Muscle layer of colon (tissue), 2 donors: ENCODE results near the gene QKI.

Source experiments
- H3K27ac ChIP-seq: one replicate; pipeline ENCODE4 v1.7.0; 2013; ENCODE audit warnings: low read depth, mild to moderate bottlenecking, low read length, moderate library complexity
- H3K27me3 ChIP-seq, 2 donors: one replicate each; pipeline ENCODE4 v1.7.0; 2013; ENCODE audit warnings: low read length in 2 of 2, mild to moderate bottlenecking in 2 of 2; ENCODE audit not compliant: insufficient read depth in 2 of 2, control insufficient read depth in 1 of 2
- H3K36me3 ChIP-seq: one replicate; pipeline ENCODE4 v1.7.0; 2013; ENCODE audit warnings: mild to moderate bottlenecking, low read length; ENCODE audit not compliant: insufficient read depth
- H3K4me1 ChIP-seq: one replicate; pipeline ENCODE4 v1.7.0; 2013; ENCODE audit warnings: mild to moderate bottlenecking, low read length; ENCODE audit not compliant: insufficient read depth
- H3K4me3 ChIP-seq, 2 donors: one replicate each; pipeline ENCODE4 v1.7.0; 2013; ENCODE audit warnings: low read length in 2 of 2, low read depth in 1 of 2, mild to moderate bottlenecking in 1 of 2, moderate library complexity in 1 of 2
- H3K9ac ChIP-seq: one replicate; pipeline ENCODE4 v1.7.0; 2013; ENCODE audit warnings: low read length
- H3K9me3 ChIP-seq: one replicate; pipeline ENCODE4 v1.7.0; 2013; ENCODE audit warnings: mild to moderate bottlenecking, low read length
- donor health status: abdominal sarcoma.
- donor health status: Adenocarcinoma of cecum.

QKI gene

DNA sequence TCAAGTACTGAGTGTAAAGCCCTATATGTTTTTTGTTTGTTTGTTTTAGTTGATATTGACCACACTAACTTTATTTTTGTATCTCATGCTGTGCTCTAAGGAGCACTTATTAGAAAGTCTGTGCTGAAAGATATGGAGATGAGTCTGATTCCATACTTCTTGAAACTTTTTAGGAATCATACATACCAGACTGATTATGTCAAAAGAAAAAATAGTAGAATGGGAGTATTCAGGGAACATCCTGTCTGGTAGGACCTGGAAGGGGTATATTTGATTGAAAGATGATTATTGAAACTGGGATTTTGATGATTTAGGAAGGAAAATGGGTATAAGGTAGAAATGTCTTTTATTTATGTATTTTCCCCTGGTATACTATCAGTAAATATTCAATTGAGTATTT, 111.4 kb downstream of the QKI start:
- Histone ChIP-seq H3K9ac (no peak overlapping the region), H3K4me1 (peaks cover 25% of the 10 kb centered on the region)

GRCh38 chr6:163526346-163526745, 111.8 kb downstream of the QKI start:
- Histone ChIP-seq H3K27me3 (no peaks in the 10 kb centered on the region), H3K27ac (no peak overlapping the region), H3K4me1 (peaks cover 28% of the 10 kb centered on the region), H3K36me3 (no peaks in the 10 kb centered on the region), H3K9me3 (no peaks in the 10 kb centered on the region), H3K9ac (no peak overlapping the region), H3K4me3 (no peak overlapping the region)

More for the DNA sequence above, 111.4 kb downstream of the QKI start:
- no peaks in the 10 kb centered on the region for H3K27me3 ChIP-seq
- H3K9me3 ChIP-seq, result no peaks in the 10 kb centered on the region
- H3K27ac ChIP-seq, result no peak overlapping the region
- H3K36me3 ChIP-seq, result no peaks in the 10 kb centered on the region
- H3K4me3 ChIP-seq, result no peak overlapping the region

DNA sequence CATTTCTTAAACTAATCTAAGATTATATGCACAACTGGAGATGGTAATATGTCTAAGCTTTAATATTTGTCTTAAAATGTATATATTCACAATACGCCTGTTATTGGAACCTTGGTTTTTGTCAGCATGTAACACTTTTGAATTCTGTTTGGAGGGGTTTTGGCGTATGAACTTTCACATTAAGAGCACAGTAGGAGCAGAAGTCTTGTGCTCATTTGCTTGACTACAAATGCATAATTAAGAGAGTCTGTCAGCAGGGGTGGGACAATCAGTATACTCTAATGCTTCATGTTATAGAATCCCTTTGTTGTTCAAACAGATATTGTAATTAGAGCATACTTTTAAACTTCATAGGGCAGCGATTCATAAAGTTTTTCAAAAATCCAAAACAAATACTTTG, 112.8 kb downstream of the QKI start:
- no peak overlapping the region for H3K27ac ChIP-seq
- H3K36me3 ChIP-seq, result no peaks in the 10 kb centered on the region
- no peak overlapping the region for H3K4me3 ChIP-seq
- H3K9ac ChIP-seq, result no peak overlapping the region
- H3K27me3 ChIP-seq, result no peaks in the 10 kb centered on the region
- H3K9me3 ChIP-seq, result no peaks in the 10 kb centered on the region
- H3K4me1 ChIP-seq, result peaks cover 29% of the 10 kb centered on the region

GRCh38 chr6:163529605-163530004, 115.1 kb downstream of the QKI start:
- peaks cover 38% of the 10 kb centered on the region for H3K4me1 ChIP-seq
- no peaks in the 10 kb centered on the region for H3K9me3 ChIP-seq
- no peak overlapping the region for H3K9ac ChIP-seq
- no peaks in the 10 kb centered on the region for H3K36me3 ChIP-seq
- H3K27ac ChIP-seq, result no peak overlapping the region
- no peak overlapping the region for H3K4me3 ChIP-seq
- no peaks in the 10 kb centered on the region for H3K27me3 ChIP-seq

- Histone ChIP-seq H3K27me3 (no peaks in the 10 kb centered on the region), H3K36me3 (no peaks in the 10 kb centered on the region), H3K9me3 (no peaks in the 10 kb centered on the region), H3K4me3 (no peak overlapping the region), H3K27ac (no peak overlapping the region), H3K9ac (no peak overlapping the region), H3K4me1 (peaks cover 38% of the 10 kb centered on the region)
Observed at GRCh38 chr6:163530406-163530805, 115.9 kb downstream of the QKI start.

- no peak overlapping the region for H3K27ac ChIP-seq
- no peaks in the 10 kb centered on the region for H3K36me3 ChIP-seq
- H3K4me1 ChIP-seq, result peaks cover 38% of the 10 kb centered on the region
- no peak overlapping the region for H3K4me3 ChIP-seq
- H3K9me3 ChIP-seq, result no peaks in the 10 kb centered on the region
- no peaks in the 10 kb centered on the region for H3K27me3 ChIP-seq
- no peak overlapping the region for H3K9ac ChIP-seq
Observed at GRCh38 chr6:163531122-163531521, 116.6 kb downstream of the QKI start.

DNA sequence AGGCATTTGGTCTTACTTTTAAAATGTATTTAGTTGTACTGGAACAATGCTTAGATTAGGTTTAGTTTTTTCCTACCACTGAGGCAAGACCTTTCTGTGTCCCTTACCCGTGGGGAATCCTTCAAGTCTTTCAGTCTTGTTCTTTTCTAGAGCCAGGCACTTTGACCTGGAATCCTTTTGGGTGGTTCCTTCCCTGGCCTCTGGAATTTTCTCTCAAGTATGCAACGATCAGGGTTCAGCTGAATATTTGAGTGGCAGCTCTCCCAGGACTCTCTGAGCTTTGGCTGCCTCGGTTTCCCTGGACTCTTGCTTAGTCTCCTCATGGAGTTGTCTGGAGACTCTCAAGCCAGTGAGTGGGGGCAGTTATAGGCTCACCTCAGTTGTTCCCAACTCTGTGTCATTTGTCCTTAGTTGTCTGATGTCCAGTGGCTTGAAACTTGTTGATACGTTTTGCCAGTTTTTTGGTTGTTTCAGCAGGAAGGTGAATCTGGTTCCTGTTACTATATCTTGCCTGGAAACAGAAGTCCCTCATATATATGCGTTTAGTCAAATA, 118.1 kb downstream of the QKI start:
- Histone ChIP-seq H3K9me3 (no peaks in the 10 kb centered on the region), H3K4me3 (no peak overlapping the region), H3K27me3 (no peaks in the 10 kb centered on the region), H3K9ac (no peak overlapping the region), H3K27ac (no peak overlapping the region), H3K4me1 (peaks cover 45% of the 10 kb centered on the region), H3K36me3 (no peaks in the 10 kb centered on the region)

- Histone ChIP-seq H3K9me3 (no peaks in the 10 kb centered on the region), H3K27me3 (no peaks in the 10 kb centered on the region), H3K4me1 (peaks cover 42% of the 10 kb centered on the region), H3K27ac (no peak overlapping the region), H3K4me3 (no peak overlapping the region), H3K36me3 (no peaks in the 10 kb centered on the region), H3K9ac (no peak overlapping the region)
Observed at GRCh38 chr6:163533443-163533842, 118.9 kb downstream of the QKI start.

GRCh38 chr6:163536770-163537169, 122.3 kb downstream of the QKI start:
- H3K27me3 ChIP-seq, result no peaks in the 10 kb centered on the region
- no peak overlapping the region for H3K4me3 ChIP-seq
- no peak overlapping the region for H3K9ac ChIP-seq
- H3K9me3 ChIP-seq, result no peaks in the 10 kb centered on the region
- H3K36me3 ChIP-seq, result no peaks in the 10 kb centered on the region
- no peak overlapping the region for H3K27ac ChIP-seq
- H3K4me1 ChIP-seq, result peaks cover 22% of the 10 kb centered on the region

- Histone ChIP-seq H3K4me3 (no peak overlapping the region), H3K27ac (no peak overlapping the region), H3K27me3 (no peaks in the 10 kb centered on the region), H3K9me3 (no peaks in the 10 kb centered on the region), H3K36me3 (no peaks in the 10 kb centered on the region), H3K4me1 (peaks cover 17% of the 10 kb centered on the region), H3K9ac (no peak overlapping the region)
Observed at GRCh38 chr6:163538331-163538730, 123.8 kb downstream of the QKI start.

DNA sequence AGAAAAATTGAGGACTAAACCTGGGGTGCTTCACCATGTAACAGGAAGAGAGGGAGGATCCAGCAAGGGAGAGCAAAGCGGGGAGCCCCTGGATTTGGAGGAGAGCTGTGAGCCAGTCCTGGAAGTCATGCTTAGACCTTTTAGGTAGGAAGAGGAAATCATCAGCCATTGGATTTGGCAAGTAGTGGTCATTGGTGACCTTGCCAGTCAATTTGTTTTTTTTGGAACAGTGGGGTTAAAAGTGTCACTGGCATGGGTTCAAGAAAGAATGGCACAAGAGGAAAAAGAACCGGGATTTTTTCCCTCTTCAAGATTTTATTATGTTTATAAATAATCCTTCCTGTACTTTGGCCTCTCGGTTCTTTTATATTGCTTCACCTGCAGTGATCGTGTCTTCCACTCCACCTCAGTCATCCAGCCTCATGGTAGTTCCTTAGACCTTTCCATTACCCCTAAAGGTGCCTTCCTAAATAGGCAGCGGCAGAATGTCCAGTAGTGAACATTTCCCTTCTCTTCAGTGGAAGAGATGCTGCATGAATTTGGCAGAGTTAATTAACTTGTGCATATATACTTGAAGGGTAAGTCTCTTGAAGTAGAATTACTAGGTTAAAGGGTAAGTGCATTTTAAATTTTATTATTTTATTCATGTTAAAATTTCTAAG, 124.7 kb downstream of the QKI start:
- Histone ChIP-seq H3K36me3 (no peaks in the 10 kb centered on the region), H3K4me3 (no peak overlapping the region), H3K9me3 (no peaks in the 10 kb centered on the region), H3K27me3 (no peaks in the 10 kb centered on the region), H3K27ac (no peak overlapping the region), H3K4me1 (peaks cover 13% of the 10 kb centered on the region), H3K9ac (no peak overlapping the region)

GRCh38 chr6:163543321-163543720, 128.8 kb downstream of the QKI start:
- Histone ChIP-seq H3K4me3 (no peak overlapping the region), H3K4me1 (peaks cover 12% of the 10 kb centered on the region)

More at GRCh38 chr6:163543321-163543720, 128.8 kb downstream of the QKI start:
- Histone ChIP-seq H3K27ac (no peak overlapping the region), H3K9me3 (no peaks in the 10 kb centered on the region), H3K36me3 (no peaks in the 10 kb centered on the region), H3K9ac (no peak overlapping the region), H3K27me3 (no peaks in the 10 kb centered on the region)
